ENCODE measurements around the gene TRIOBP. TPM values are rescaled to one million over a fixed set of nuclear protein-coding genes. Genes with fewer than 3 reads are reported as not detected.
"Not testable (repeated sequence)": the region's sequence is repeated elsewhere in the genome, so short reads cannot be mapped to it uniquely, and the experiment has no call there.

The TRIOBP gene
- total RNA-seq, 3 donors from 2014 or later (not counting 1 experiment from before 2014, with no cell fraction given): 25.1 to 38.5 (median 25.8) TPM

DNA sequence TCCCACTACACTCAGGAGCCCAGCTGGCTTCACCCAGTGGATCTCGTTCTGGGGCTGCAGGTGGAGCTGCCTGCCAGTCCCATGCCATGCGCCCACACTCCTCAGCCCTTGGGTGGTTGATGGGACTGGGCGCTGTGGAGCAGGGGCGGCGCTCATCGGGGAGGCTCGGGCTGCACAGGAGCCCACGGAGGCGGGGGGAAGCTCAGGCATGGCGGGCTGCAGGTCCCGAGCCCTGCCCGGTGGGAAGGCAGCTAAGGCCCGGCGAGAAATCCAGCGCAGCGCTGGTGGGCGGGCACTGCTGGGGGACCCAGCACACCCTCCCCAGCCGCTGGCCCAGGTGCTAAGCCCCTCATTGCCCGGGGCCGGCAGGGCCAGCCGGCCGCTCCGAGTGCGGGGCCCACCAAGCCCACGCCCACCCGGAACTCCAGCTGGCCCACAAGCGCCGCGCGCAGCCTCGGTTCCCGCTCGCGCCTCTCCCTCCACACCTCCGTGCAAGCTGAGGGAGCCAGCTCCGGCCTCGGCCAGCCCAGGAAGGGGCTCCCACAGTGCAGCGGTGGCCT, 21.0 kb downstream of the TRIOBP start:
- H3K4me1 Mint-ChIP-seq; H3K27me3 Mint-ChIP-seq (ENCODE audit: low read depth in 2 of 2); H3K36me3 Mint-ChIP-seq: not testable (repeated sequence)

DNA sequence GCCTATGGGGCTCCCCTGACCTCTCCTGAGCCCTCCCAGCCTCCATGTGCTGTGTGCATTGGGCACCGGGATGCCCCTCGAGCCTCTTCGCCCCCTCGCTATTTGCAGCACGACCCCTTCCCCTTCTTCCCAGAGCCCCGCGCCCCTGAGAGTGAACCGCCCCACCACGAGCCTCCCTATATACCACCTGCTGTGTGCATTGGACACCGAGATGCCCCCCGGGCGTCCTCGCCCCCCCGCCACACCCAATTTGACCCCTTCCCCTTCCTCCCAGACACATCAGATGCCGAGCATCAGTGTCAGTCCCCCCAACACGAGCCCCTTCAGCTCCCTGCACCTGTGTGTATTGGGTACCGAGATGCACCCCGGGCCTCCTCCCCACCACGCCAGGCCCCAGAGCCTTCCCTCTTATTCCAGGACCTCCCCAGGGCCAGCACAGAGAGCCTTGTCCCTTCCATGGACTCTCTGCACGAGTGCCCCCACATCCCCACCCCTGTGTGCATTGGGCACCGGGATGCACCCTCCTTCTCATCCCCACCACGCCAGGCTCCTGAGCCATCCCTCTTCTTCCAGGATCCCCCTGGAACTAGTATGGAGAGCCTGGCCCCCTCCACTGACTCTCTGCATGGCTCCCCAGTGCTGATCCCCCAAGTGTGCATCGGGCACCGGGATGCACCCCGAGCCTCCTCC, 28.8 kb downstream of the TRIOBP start:
- H3K36me3 Mint-ChIP-seq: no peaks in the 10 kb centered on the region
- H3K27me3 Mint-ChIP-seq (ENCODE audit: low read depth in 2 of 2): no peaks in the 10 kb centered on the region
- H3K4me1 ChIP-seq (ENCODE audit: control insufficient read depth, insufficient read depth, low read length): peaks cover 3% of the 10 kb centered on the region
- TF ChIP-seq CTCF (IDR thresholded peaks at IDR 0.05): no peak
- DNase-seq: no peak
- no peak for ATAC-seq
- no peaks in the 10 kb centered on the region for H3K9me3 Mint-ChIP-seq
- no peaks in the 10 kb centered on the region for H3K36me3 ChIP-seq (ENCODE audit: control insufficient read depth, insufficient read depth, low read length)
- no peak overlapping the region for H3K4me3 Mint-ChIP-seq
- no peaks in the 10 kb centered on the region for H3K9me3 ChIP-seq (ENCODE audit: control insufficient read depth, insufficient read depth, low read length)
- H3K4me1 Mint-ChIP-seq: peaks cover 0 to 5% of the 10 kb centered on the region in 2 donors
- peak overlapping the region in 1 of 2 donors; percentile 33 for H3K27ac Mint-ChIP-seq
- no peak overlapping the region for H3K4me3 ChIP-seq (ENCODE audit: low read length)
- 93% methylated on average over 25 of the region's 25 CpGs for WGBS (ENCODE audit: insufficient coverage)
- H3K27ac ChIP-seq (ENCODE audit: low read length): no peak overlapping the region
- H3K27me3 ChIP-seq (ENCODE audit: control insufficient read depth, insufficient read depth, low read length): no peaks in the 10 kb centered on the region
- intact Hi-C loops (cut with micrococcal nuclease): no loop called here

More for the DNA sequence above, 21.0 kb downstream of the TRIOBP start:
- H3K27ac Mint-ChIP-seq; ATAC-seq; DNase-seq; intact Hi-C loops (cut with micrococcal nuclease); H3K4me3 Mint-ChIP-seq; H3K4me1 ChIP-seq (ENCODE audit: control insufficient read depth, insufficient read depth, low read length); H3K27me3 ChIP-seq (ENCODE audit: control insufficient read depth, insufficient read depth, low read length); H3K27ac ChIP-seq (ENCODE audit: low read length); H3K9me3 ChIP-seq (ENCODE audit: control insufficient read depth, insufficient read depth, low read length); H3K4me3 ChIP-seq (ENCODE audit: low read length); H3K9me3 Mint-ChIP-seq; H3K36me3 ChIP-seq (ENCODE audit: control insufficient read depth, insufficient read depth, low read length): not testable (repeated sequence)
- 97% methylated on average over 38 of the region's 38 CpGs for WGBS (ENCODE audit: insufficient coverage)

DNA sequence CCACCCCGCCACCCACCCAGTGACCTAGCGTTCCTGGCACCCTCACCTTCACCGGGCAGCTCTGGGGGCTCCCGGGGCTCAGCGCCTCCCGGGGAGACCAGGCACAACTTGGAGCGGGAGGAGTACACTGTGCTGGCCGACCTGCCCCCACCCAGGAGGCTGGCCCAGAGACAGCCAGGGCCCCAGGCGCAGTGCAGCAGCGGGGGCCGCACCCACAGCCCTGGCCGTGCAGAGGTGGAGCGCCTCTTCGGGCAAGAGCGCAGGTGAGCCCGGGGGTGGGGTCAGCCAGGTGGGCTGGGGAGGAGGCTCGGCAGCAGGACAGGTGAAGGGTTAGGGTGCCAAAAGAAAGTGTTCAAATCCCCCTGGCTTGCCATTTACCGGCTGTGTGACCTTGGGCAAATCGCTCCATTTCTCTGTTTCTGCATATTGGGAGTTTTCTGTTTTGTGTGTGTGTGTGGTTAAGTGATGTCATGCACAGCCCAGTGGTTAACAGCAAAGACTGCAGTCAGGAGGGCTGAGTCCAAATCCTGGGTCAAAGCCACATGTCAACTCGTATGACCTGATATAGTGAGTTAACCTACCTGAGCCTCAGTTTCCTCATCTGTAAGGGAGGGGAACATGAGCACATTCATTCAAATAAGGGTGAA, 29.5 kb downstream of the TRIOBP start:
- H3K27ac Mint-ChIP-seq: no peak overlapping the region
- intact Hi-C loops (cut with micrococcal nuclease): no loop called here

More for the DNA sequence above, 29.5 kb downstream of the TRIOBP start:
- 88% methylated on average over 20 of the region's 20 CpGs for WGBS (ENCODE audit: insufficient coverage)
- ATAC-seq (peak in 2 of 3 donors; percentile 70 to 76), DNase-seq (no peak)
- Mint-ChIP-seq H3K36me3 (no peaks in the 10 kb centered on the region), H3K4me1 (peaks cover 0 to 5% of the 10 kb centered on the region in 2 donors), H3K4me3 (no peak overlapping the region), H3K27me3 (ENCODE audit: low read depth in 2 of 2) (no peaks in the 10 kb centered on the region), H3K9me3 (no peaks in the 10 kb centered on the region)
- Histone ChIP-seq H3K4me1 (ENCODE audit: control insufficient read depth, insufficient read depth, low read length) (peaks cover 3% of the 10 kb centered on the region), H3K36me3 (ENCODE audit: control insufficient read depth, insufficient read depth, low read length) (no peaks in the 10 kb centered on the region), H3K9me3 (ENCODE audit: control insufficient read depth, insufficient read depth, low read length) (no peaks in the 10 kb centered on the region), H3K4me3 (ENCODE audit: low read length) (no peak overlapping the region), H3K27ac (ENCODE audit: low read length) (no peak overlapping the region), H3K27me3 (ENCODE audit: control insufficient read depth, insufficient read depth, low read length) (no peaks in the 10 kb centered on the region)
- no peak for TF ChIP-seq CTCF (IDR thresholded peaks at IDR 0.05)

All from natural killer cell (primary cell).